Vagina (tissue), 2 donors: ENCODE measurements around the gene CASP4. TPM values are rescaled to one million over a fixed set of nuclear protein-coding genes. Genes with fewer than 3 reads are reported as not detected.
"Not testable (repeated sequence)": the region's sequence is repeated elsewhere in the genome, so short reads cannot be mapped to it uniquely, and the experiment has no call there.

Source experiments
- DNase-seq, 2 donors: peaks; one replicate each; pipeline ENCODE4 v3.0.0-alpha.2; 2017; ENCODE audit errors: extremely low spot score in 2 of 2
- H3K27ac ChIP-seq: fragments of 200-600 bp; sonication (generic); one replicate; pipeline ENCODE4 v1.5.1; 2019
- H3K27me3 ChIP-seq: fragments of 200-600 bp; sonication (generic); one replicate; pipeline ENCODE4 v1.5.1; 2019
- H3K36me3 ChIP-seq, 2 donors: fragments of 200-600 bp; sonication (generic); one replicate each; pipeline ENCODE4 v1.5.1; 2017 to 2019
- H3K4me1 ChIP-seq: fragments of 200-600 bp; sonication (generic); one replicate; pipeline ENCODE4 v1.5.1; 2019
- H3K4me3 ChIP-seq, 2 donors: fragments of 200-600 bp; sonication (generic); 1 replicate in 1 of 2; 2 replicates in 1 of 2; pipeline ENCODE4 v1.5.1; 2016 to 2019
- H3K9me3 ChIP-seq: fragments of 200-600 bp; sonication (generic); one replicate; pipeline ENCODE4 v1.5.1; 2019
- CTCF ChIP-seq, 3 experiments: fragments of 450-650 bp in 2 of 3; fragments of 200-600 bp in 1 of 3; sonication (generic) in 1 of 3; IDR thresholded peaks; one replicate each; pipeline ENCODE4 v1.5.1; 2017 to 2019; ENCODE audit warnings: antibody characterized with exemption in 3 of 3, mild to moderate bottlenecking in 2 of 3, moderate library complexity in 2 of 3
- POLR2A ChIP-seq, 2 donors: fragments of 450-650 bp; IDR thresholded peaks; one replicate each; pipeline ENCODE4 v1.6.1; 2017; ENCODE audit warnings: antibody characterized with exemption in 2 of 2, mild to moderate bottlenecking in 2 of 2, moderate library complexity in 2 of 2
- POLR2AphosphoS5 ChIP-seq, 2 donors: sonication (generic); formaldehyde crosslinking; IDR thresholded peaks; one replicate each; pipeline ENCODE4 v1.9.0; 2017; ENCODE audit warnings: antibody characterized with exemption in 2 of 2, mild to moderate bottlenecking in 2 of 2, low read depth in 1 of 2; ENCODE audit not compliant: insufficient read depth in 1 of 2
- intact Hi-C: fragments of 100-400 bp; cut with DNase I; formaldehyde crosslinking; loops from one replicate; pipeline ENCODE4 v1.15.1; 2023
- total RNA-seq: library from RNA; depleted of rRNA; stranded (reverse); fragments of >200 nt; gene quantifications from one replicate; pipeline ENCODE4 v1.2.3, GENCODE V29; 2016

The CASP4 gene
- total RNA-seq, 1 donor from 2014 or later: 70.2 TPM

GRCh38 chr11:104943561-104943960 is 24.8 kb downstream of the CASP4 start:
- no peak for DNase-seq
- Histone ChIP-seq H3K27me3 (no peaks in the 10 kb centered on the region), H3K27ac (no peak overlapping the region), H3K4me3 (no peak overlapping the region), H3K4me1 (no peaks in the 10 kb centered on the region), H3K9me3 (no peaks in the 10 kb centered on the region), H3K36me3 (peaks cover 0 to 16% of the 10 kb centered on the region in 2 donors)
- intact Hi-C loops: no loop called here
- TF ChIP-seq CTCF (IDR thresholded peaks at IDR 0.05) (no peak), POLR2AphosphoS5 (IDR thresholded peaks at IDR 0.05; ENCODE audit: insufficient read depth in 1 of 2, low read depth in 1 of 2) (no peak), POLR2A (IDR thresholded peaks at IDR 0.05) (no peak)

GRCh38 chr11:104934594-104934993 is 33.8 kb downstream of the CASP4 start:
- Histone ChIP-seq H3K9me3 (no peaks in the 10 kb centered on the region), H3K36me3 (no peaks in the 10 kb centered on the region), H3K27me3 (no peaks in the 10 kb centered on the region), H3K4me1 (no peaks in the 10 kb centered on the region), H3K27ac (no peak overlapping the region), H3K4me3 (no peak overlapping the region)
- TF ChIP-seq CTCF (IDR thresholded peaks at IDR 0.05) (no peak), POLR2AphosphoS5 (IDR thresholded peaks at IDR 0.05; ENCODE audit: insufficient read depth in 1 of 2, low read depth in 1 of 2) (no peak), POLR2A (IDR thresholded peaks at IDR 0.05) (no peak)
- intact Hi-C loops: no loop called here
- no peak for DNase-seq

- DNase-seq, H3K27me3 ChIP-seq, intact Hi-C loops, H3K36me3 ChIP-seq, H3K9me3 ChIP-seq, H3K27ac ChIP-seq, H3K4me1 ChIP-seq, H3K4me3 ChIP-seq: not testable (repeated sequence)
Measured at GRCh38 chr11:104934073-104934472, 34.3 kb downstream of the CASP4 start.

- intact Hi-C loops: no loop called here
Measured at GRCh38 chr11:104928811-104929210, 39.6 kb downstream of the CASP4 start.

GRCh38 chr11:104926771-104927611 is 41.4 kb downstream of the CASP4 start:
- Histone ChIP-seq H3K27me3 (no peaks in the 10 kb centered on the region), H3K4me1 (no peaks in the 10 kb centered on the region), H3K9me3 (no peaks in the 10 kb centered on the region), H3K4me3 (no peak overlapping the region), H3K36me3 (no peaks in the 10 kb centered on the region), H3K27ac (no peak overlapping the region)
- no peak for DNase-seq
- TF ChIP-seq POLR2A (IDR thresholded peaks at IDR 0.05) (no peak), POLR2AphosphoS5 (IDR thresholded peaks at IDR 0.05; ENCODE audit: insufficient read depth in 1 of 2, low read depth in 1 of 2) (no peak), CTCF (IDR thresholded peaks at IDR 0.05) (no peak)
- intact Hi-C loops: no loop called here

More at GRCh38 chr11:104928811-104929210, 39.6 kb downstream of the CASP4 start:
- Histone ChIP-seq H3K4me1 (no peaks in the 10 kb centered on the region), H3K4me3 (no peak overlapping the region), H3K36me3 (no peaks in the 10 kb centered on the region), H3K27ac (no peak overlapping the region), H3K9me3 (no peaks in the 10 kb centered on the region), H3K27me3 (no peaks in the 10 kb centered on the region)
- DNase-seq: no peak
- TF ChIP-seq POLR2A (IDR thresholded peaks at IDR 0.05) (no peak), CTCF (IDR thresholded peaks at IDR 0.05) (no peak), POLR2AphosphoS5 (IDR thresholded peaks at IDR 0.05; ENCODE audit: insufficient read depth in 1 of 2, low read depth in 1 of 2) (no peak)
